ENCODE data around the gene PPP2R1B.
"Not testable (repeated sequence)": the region's sequence is repeated elsewhere in the genome, so short reads cannot be mapped to it uniquely, and the experiment has no call there.

PPP2R1B gene

GRCh38 chr11:111724615-111725129 is 41.5 kb downstream of the PPP2R1B start:
- DNase-seq: no peak

GRCh38 chr11:111723595-111723994 is 42.6 kb downstream of the PPP2R1B start:
- no peak for DNase-seq

- no peak for DNase-seq
These were observed 43.7 kb downstream of the PPP2R1B start for GRCh38 chr11:111722501-111722900.

- DNase-seq: no peak
These were observed 45.2 kb downstream of the PPP2R1B start for GRCh38 chr11:111720801-111721494.

- no peak for DNase-seq
These were observed 46.8 kb downstream of the PPP2R1B start for GRCh38 chr11:111719379-111719778.

GRCh38 chr11:111718859-111719258 is 47.3 kb downstream of the PPP2R1B start:
- no peak for DNase-seq

GRCh38 chr11:111718436-111718835 is 47.8 kb downstream of the PPP2R1B start:
- no peak for DNase-seq

- DNase-seq: not testable (repeated sequence)
These were observed 48.5 kb downstream of the PPP2R1B start for GRCh38 chr11:111717660-111718059.

GRCh38 chr11:111715142-111715816 is 50.9 kb downstream of the PPP2R1B start:
- DNase-seq: no peak

- no peak for DNase-seq
These were observed 51.7 kb downstream of the PPP2R1B start for GRCh38 chr11:111714522-111714921.

- no peak for DNase-seq
These were observed 58.5 kb downstream of the PPP2R1B start for GRCh38 chr11:111707691-111708067.

GRCh38 chr11:111707039-111707690 is 59.0 kb downstream of the PPP2R1B start:
- DNase-seq: no peak

GRCh38 chr11:111703576-111703975 is 62.6 kb downstream of the PPP2R1B start:
- DNase-seq: no peak

GRCh38 chr11:111702623-111703022 is 63.6 kb downstream of the PPP2R1B start:
- no peak for DNase-seq

- DNase-seq: no peak
These were observed 66.0 kb downstream of the PPP2R1B start for GRCh38 chr11:111700162-111700561.

GRCh38 chr11:111699579-111700156 is 66.5 kb downstream of the PPP2R1B start:
- no peak for DNase-seq

GRCh38 chr11:111698852-111699559 is 67.2 kb downstream of the PPP2R1B start:
- DNase-seq: no peak

GRCh38 chr11:111697933-111698371 is 68.2 kb downstream of the PPP2R1B start:
- no peak for DNase-seq

GRCh38 chr11:111696556-111696955 is 69.6 kb downstream of the PPP2R1B start:
- no peak for DNase-seq

GRCh38 chr11:111694851-111695250 is 71.3 kb downstream of the PPP2R1B start:
- DNase-seq: no peak

GRCh38 chr11:111693224-111693937 is 72.8 kb downstream of the PPP2R1B start:
- no peak for DNase-seq

- no peak for DNase-seq
These were observed 74.4 kb downstream of the PPP2R1B start for GRCh38 chr11:111691741-111692140.

Data from activated CD4-positive, CD25-positive, alpha-beta regulatory T cell (primary cell).